K562 (cell line): Measurements from ENCODE around the gene ERC2. TPM values are rescaled to one million over a fixed set of nuclear protein-coding genes. Genes with fewer than 3 reads are reported as not detected.

Experiments
- ATAC-seq: fragments of 200-7000 bp; cut with Tn5 transposase; 3 replicates; pipeline ENCODE4 v1.9.1; 2020; ENCODE audit warnings: moderate library complexity
- BruUV-seq: library from RNA; stranded (reverse); fragments of 400-500 nt; replicated peaks from 2 replicates; lab custom pipeline; 2021; lab: Mats Ljungman, UMichigan
- CTCF ChIA-PET: fragments of 300-600 bp; formaldehyde crosslinking; extraction: SDS; loops from one replicate; lab custom pipeline; 2021; ENCODE audit warnings: low intra/inter-chr PET ratio; lab: Yijun Ruan, JAX
- POLR2A ChIA-PET: fragments of 300-600, 350-650 bp; sonication (Branson Sonifier 250); formaldehyde crosslinking; extraction: SDS; loops from one replicate; lab custom pipeline; 2021; ENCODE audit warnings: antibody characterized with exemption, inconsistent platforms; lab: Yijun Ruan, JAX
- DNase-seq, 4 experiments: peaks; one replicate each; pipeline versions ENCODE4 v3.0.0 to v3.0.0-alpha.2; 2011 to 2018; ENCODE audit warnings: low spot score in 3 of 4, mixed read lengths in 3 of 4; ENCODE audit errors: extremely low read depth in 1 of 4
- FAIRE-seq: peaks from 2 replicates; lab custom pipeline; 2011; peaks lifted over from hg19 to GRCh38; lab: Jason Lieb, UNC
- H2AFZ ChIP-seq: 2 replicates; pipeline ENCODE4 v1.6.0; 2011; ENCODE audit warnings: low read depth, low read length, control low read depth, inconsistent platforms
- H3K27ac ChIP-seq: fragments of 200-600 bp; 3 replicates; pipeline ENCODE4 v1.8.0; 2011; ENCODE audit warnings: low read depth, mild to moderate bottlenecking, control low read depth, inconsistent platforms, low read length, moderate library complexity, mixed read lengths; ENCODE audit errors: extremely low read depth
- H3K27me3 ChIP-seq, 2 experiments: fragments of 300-600 bp in 1 of 2; 2 replicates in 1 of 2; 3 replicates in 1 of 2; pipeline versions ENCODE4 v1.6.0 to v1.8.0; 2011; ENCODE audit warnings: inconsistent platforms in 2 of 2, low read length in 2 of 2, mild to moderate bottlenecking in 1 of 2, mixed read lengths in 1 of 2, moderate library complexity in 1 of 2; ENCODE audit not compliant: control insufficient read depth in 2 of 2, insufficient read depth in 2 of 2
- H3K36me3 ChIP-seq: fragments of 300-600 bp; 3 replicates; pipeline ENCODE4 v1.8.0; 2011; ENCODE audit warnings: mild to moderate bottlenecking, low read length, inconsistent platforms; ENCODE audit not compliant: control insufficient read depth, insufficient read depth
- H3K4me1 ChIP-seq, 2 experiments: fragments of 200-600 bp in 1 of 2; replicated peaks in 1 of 2; 2 replicates in 1 of 2; 3 replicates in 1 of 2; pipeline versions ENCODE4 v1.5.1 to v1.8.0; 2011; ENCODE audit warnings: inconsistent platforms in 2 of 2, low read length in 2 of 2, mild to moderate bottlenecking in 1 of 2, mixed read lengths in 1 of 2, moderate library complexity in 1 of 2; ENCODE audit not compliant: control insufficient read depth in 2 of 2, insufficient read depth in 2 of 2
- H3K4me2 ChIP-seq: 2 replicates; pipeline ENCODE4 v1.6.1; 2011; ENCODE audit warnings: low read length, control low read depth, inconsistent platforms, mixed read lengths; ENCODE audit not compliant: insufficient read depth
- H3K4me3 ChIP-seq: fragments of 200-600 bp; sonication (generic), shearing (Covaris generic); 2 replicates; pipeline ENCODE4 v1.5.1; 2016; ENCODE audit warnings: control low read depth, inconsistent platforms
- H3K79me2 ChIP-seq: fragments of 200-600 bp; 3 replicates; pipeline ENCODE4 v1.8.0; 2011; ENCODE audit warnings: low read length, inconsistent platforms; ENCODE audit not compliant: control insufficient read depth, insufficient read depth
- H3K9ac ChIP-seq, 2 experiments: 2 replicates each; pipeline versions ENCODE4 v1.6.0 to v1.6.1; 2011; ENCODE audit warnings: low read depth in 2 of 2, low read length in 2 of 2, control low read depth in 1 of 2, inconsistent platforms in 1 of 2, mild to moderate bottlenecking in 1 of 2, mixed read lengths in 1 of 2; ENCODE audit not compliant: insufficient read depth in 1 of 2
- H3K9me1 ChIP-seq: one replicate; pipeline ENCODE4 v1.6.0; 2011; ENCODE audit warnings: inconsistent platforms, mild to moderate bottlenecking, low read length, moderate library complexity; ENCODE audit not compliant: control insufficient read depth, insufficient read depth
- H3K9me3 ChIP-seq: replicated peaks from 2 replicates; pipeline ENCODE4 v1.5.1; 2011; ENCODE audit warnings: low read depth, low read length, inconsistent platforms; ENCODE audit not compliant: control insufficient read depth, insufficient read depth
- H4K20me1 ChIP-seq: replicated peaks from 2 replicates; pipeline ENCODE4 v1.6.1; 2011; ENCODE audit warnings: low read length, inconsistent platforms, mixed read lengths; ENCODE audit not compliant: control insufficient read depth, insufficient read depth
- LEF1 ChIP-seq: fragments of 450-650 bp; IDR thresholded peaks from 2 replicates; pipeline ENCODE4 v1.6.1; 2016; ENCODE audit warnings: mild to moderate bottlenecking
- NR2F6 ChIP-seq: fragments of 450-650 bp; formaldehyde crosslinking; IDR thresholded peaks from 2 replicates; pipeline ENCODE4 v1.4.0; 2020; ENCODE audit warnings: mild to moderate bottlenecking
- SRSF7 ChIP-seq: fragments of 200-400 bp; formaldehyde crosslinking; optimal IDR thresholded peaks from 2 replicates; pipeline ENCODE3; 2017; ENCODE audit warnings: mild to moderate bottlenecking, low read depth, low read length
- TRIM25 ChIP-seq: fragments of 450-650 bp; IDR thresholded peaks from 2 replicates; pipeline ENCODE4 v1.7.0; 2016; ENCODE audit warnings: borderline replicate concordance
- WGBS: fragments of 100-300 bp; shearing (Covaris generic); methylation state at CpG from one replicate; pipeline ENCODE4 v1.1.6; 2016; ENCODE audit warnings: low coverage, mixed read lengths; ENCODE audit not compliant: insufficient coverage; ENCODE audit errors: missing lambda C conversion rate; 5-methylcytosine and 5-hydroxymethylcytosine counted together
- in situ Hi-C: fragments of 300-500 bp; cut with MboI; formaldehyde crosslinking; loops from 4 replicates; pipeline ENCODE4 v1.15.0; 2018; ENCODE audit warnings: inconsistent platforms, mixed read lengths
- intact Hi-C: fragments of 100-400 bp; cut with micrococcal nuclease; formaldehyde crosslinking; loops from 2 replicates; pipeline ENCODE4 v1.14.2; 2022
- polyA plus RNA-seq, 8 experiments: library from polyadenylated mRNA; depleted of rRNA in 4 of 8; stranded (reverse) in 5 of 8; unstranded in 3 of 8; fragments of >200 nt; fragmentation: Nextera tagmentation in 2 of 8; fragmentation: Illumina TruSeq in 1 of 8; extraction: Ambion mirVana in 2 of 8; extraction: Trizol in 1 of 8; gene quantifications; 2 replicates each; pipeline versions ENCODE4 v1.2.1 to v1.2.3, GENCODE V29; 2011 to 2014; ENCODE audit warnings: inconsistent platforms in 1 of 8, missing spikeins in 1 of 8
- total RNA-seq, 7 experiments: library from RNA; depleted of rRNA in 6 of 7; stranded (reverse); fragments of >200 nt in 6 of 7; fragmentation: Illumina TruSeq in 2 of 7; extraction: Trizol in 2 of 7; gene quantifications; 2 replicates each; pipeline versions ENCODE4 v1.2.1 to v1.2.3, GENCODE V29; 2011 to 2021; ENCODE audit warnings: low replicate concordance in 1 of 7
- TF ChIP-seq, protein P1 (sequence below), 2 experiments: IDR thresholded peaks; 2 replicates each; pipeline ENCODE4 v1.6.1; 2011; ENCODE audit warnings: borderline replicate concordance in 1 of 2, control low read depth in 1 of 2, low read depth in 1 of 2, low read length in 1 of 2, mild to moderate bottlenecking in 1 of 2, mixed read lengths in 1 of 2, moderate library complexity in 1 of 2; ENCODE audit not compliant: insufficient read depth in 1 of 2, insufficient read length in 1 of 2, poor library complexity in 1 of 2, severe bottlenecking in 1 of 2; ENCODE audit errors: extremely low read depth in 1 of 2

ERC2 gene
- total and polyA plus RNA-seq, 9 of the 15 experiments (the other 6 are each of a cell fraction or from before 2014, with no cell fraction given) = 0.04 to 0.18 (median 0.07) TPM; not detected in 2

DNA sequence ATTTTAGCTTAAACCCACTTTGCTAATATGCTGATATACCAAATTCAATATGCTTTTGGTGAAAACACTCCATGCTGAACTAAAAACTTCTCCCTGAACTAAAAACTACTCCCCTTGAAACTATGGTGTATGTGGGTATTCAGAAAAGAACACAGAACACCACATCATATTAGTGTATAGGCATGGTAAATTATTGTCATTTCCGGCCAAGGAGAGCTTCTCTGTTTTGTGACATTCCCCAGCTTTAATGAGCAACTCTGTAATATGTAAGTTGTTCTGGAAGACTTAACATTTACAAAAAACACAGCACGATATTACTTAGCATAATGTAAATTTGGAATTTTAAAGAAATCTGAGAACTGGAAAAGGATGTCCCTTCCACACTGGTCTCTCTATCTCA lies 711.3 kb downstream of the ERC2 start:
- Histone ChIP-seq H3K9me1 (no peaks in the 10 kb centered on the region), H3K27me3 (no peaks in the 10 kb centered on the region)
- FAIRE-seq = no peak

More for the DNA sequence above, 711.3 kb downstream of the ERC2 start:
- no peak overlapping the region for H3K27ac ChIP-seq
- H4K20me1 ChIP-seq = no peaks in the 10 kb centered on the region
- POLR2A ChIA-PET = no interaction called here
- no peaks in the 10 kb centered on the region for H3K9me3 ChIP-seq
- no peaks in the 10 kb centered on the region for H3K36me3 ChIP-seq
- in situ Hi-C loops = no loop called here
- no peaks in the 10 kb centered on the region for H3K4me1 ChIP-seq
- WGBS = 0% methylated on average over 2 of the region's 2 CpGs
- no peak overlapping the region for H3K9ac ChIP-seq
- BruUV-seq = no TSS peak
- H2AFZ ChIP-seq = no peak overlapping the region
- intact Hi-C loops = no loop called here
- no peaks in the 10 kb centered on the region for H3K79me2 ChIP-seq
- no peak overlapping the region for H3K4me2 ChIP-seq
- H3K4me3 ChIP-seq = no peak overlapping the region
- ATAC-seq (no peak), DNase-seq (no peak)
- TF ChIP-seq, protein P1, sequence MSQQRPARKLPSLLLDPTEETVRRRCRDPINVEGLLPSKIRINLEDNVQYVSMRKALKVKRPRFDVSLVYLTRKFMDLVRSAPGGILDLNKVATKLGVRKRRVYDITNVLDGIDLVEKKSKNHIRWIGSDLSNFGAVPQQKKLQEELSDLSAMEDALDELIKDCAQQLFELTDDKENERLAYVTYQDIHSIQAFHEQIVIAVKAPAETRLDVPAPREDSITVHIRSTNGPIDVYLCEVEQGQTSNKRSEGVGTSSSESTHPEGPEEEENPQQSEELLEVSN (IDR thresholded peaks at IDR 0.05; ENCODE audit: borderline replicate concordance in 1 of 2, extremely low read depth in 1 of 2, insufficient read depth in 1 of 2, insufficient read length in 1 of 2, low read depth in 1 of 2, low read length in 1 of 2, poor library complexity in 1 of 2, severe bottlenecking in 1 of 2) = no peak
- no peak for TF ChIP-seq LEF1
- no peak for TF ChIP-seq SRSF7
- TF ChIP-seq TRIM25 = no peak
- no peak for TF ChIP-seq NR2F6
- TF ChIP-seq, all 486 proteins: peak for 0
- CTCF ChIA-PET = no interaction called here
